Psoas muscle (tissue), 8 donors: Measurements from ENCODE around the gene DNAH6. TPM values are rescaled to one million over a fixed set of nuclear protein-coding genes. Genes with fewer than 3 reads are reported as not detected.

Experiments
- ATAC-seq, 4 donors: fragments of 200-7000 bp; cut with Tn5 transposase; one replicate each; pipeline ENCODE4 v1.9.1; 2020; ENCODE audit warnings: moderate library complexity in 3 of 4, mild to moderate bottlenecking in 2 of 4
- DNase-seq, 2 donors: peaks; one replicate each; pipeline ENCODE4 v3.0.0-alpha.2; 2020
- H3K27ac ChIP-seq: fragments of 200-600 bp; one replicate; pipeline ENCODE4 v1.8.0; 2022
- H3K27me3 ChIP-seq, 3 donors: fragments of 200-600 bp in 1 of 3; one replicate each; pipeline versions ENCODE4 v1.6.1 to v1.8.0; 2013 to 2022; ENCODE audit warnings: low read length in 2 of 3, mild to moderate bottlenecking in 2 of 3, moderate library complexity in 1 of 3; ENCODE audit not compliant: insufficient read depth in 3 of 3
- H3K36me3 ChIP-seq, 2 donors: fragments of 200-600 bp in 1 of 2; one replicate each; pipeline versions ENCODE4 v1.6.1 to v1.8.0; 2013 to 2022; ENCODE audit warnings: low read depth in 1 of 2, mild to moderate bottlenecking in 1 of 2, moderate library complexity in 1 of 2; ENCODE audit not compliant: insufficient read depth in 1 of 2
- H3K4me1 ChIP-seq: fragments of 200-600 bp; one replicate; pipeline ENCODE4 v1.8.0; 2022
- H3K4me3 ChIP-seq: fragments of 200-600 bp; one replicate; pipeline ENCODE4 v1.8.0; 2022; ENCODE audit warnings: mild to moderate bottlenecking
- H3K9me3 ChIP-seq: fragments of 200-600 bp; one replicate; pipeline ENCODE4 v1.8.0; 2022
- WGBS, 3 donors: extraction: QIAGEN DNeasy Blood & Tissue Kit; methylation state at CpG; one replicate each; pipeline versions ENCODE4 v1.1.6 to v1.1.7; 2013; 5-methylcytosine and 5-hydroxymethylcytosine counted together
- intact Hi-C, 2 donors: fragments of 100-400 bp; cut with DNase I; formaldehyde crosslinking; loops; one replicate each; pipeline versions ENCODE4 v1.11.0 to v1.14.2; 2022
- polyA plus RNA-seq, 3 donors: library from polyadenylated mRNA; stranded (reverse); fragments of 200-250 nt; gene quantifications; one replicate each; pipeline ENCODE4 v1.2.3, GENCODE V29; 2013
- total RNA-seq, 4 donors: library from RNA; stranded (reverse); fragmentation: NEBNext Ultra II Directional in 2 of 4; extraction: Animal tissue kit (Norgen Biotek cat#: 25700) in 2 of 4; gene quantifications; one replicate each; pipeline versions ENCODE4 v1.2.1 to v1.2.4, GENCODE V29; 2021 to 2023
- TF ChIP-seq, protein P1 (sequence below): fragments of 200-600 bp; IDR thresholded peaks from one replicate; pipeline ENCODE4 v1.8.0; 2022; ENCODE audit warnings: antibody characterized with exemption
- donor health status: healthy with polysubstance abuse.
- donor health status: DM: no; HTN: no; CAD: no; lungs with moderate emphysema.
- donor health status: Bipolar disorder and iron deficiency.
- donor health status: healthy.
- donor health status: DM: yes; HTN: yes; CAD: no.
- donor health status: DM: no; HTN: no; CAD: no.
- donor health status: DM: no; HTN: no; CAD: no.
- donor health status: DM: yes; HTN: yes; CAD: no.

DNAH6 gene
- total and polyA plus RNA-seq, 7 donors, result 0.01 to 0.09 (median 0.07) TPM; not detected in 3

DNA sequence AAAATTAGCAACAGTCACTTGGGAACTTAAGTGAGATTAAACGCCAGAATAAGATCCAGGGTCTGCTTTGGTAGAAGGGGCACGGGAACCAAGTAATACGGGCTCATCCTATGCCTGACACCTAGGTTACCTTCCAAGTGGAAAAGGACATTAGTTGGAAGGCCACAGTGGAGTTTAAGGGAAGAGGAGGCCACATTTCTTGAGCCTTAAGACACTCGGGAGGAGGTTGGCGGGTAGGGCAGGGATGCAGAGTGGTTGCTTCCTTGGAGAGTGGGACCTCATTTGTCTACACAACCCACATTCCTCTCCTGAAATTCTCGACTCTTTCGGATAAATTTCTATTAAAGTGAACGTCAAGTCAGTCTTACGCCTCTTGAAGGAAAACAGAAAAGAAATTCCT is 510 bp upstream of the DNAH6 start:
- Histone ChIP-seq H3K9me3 (no peaks in the 10 kb centered on the region), H3K36me3 (no peaks in the 10 kb centered on the region), H3K4me3 (peak overlapping the region; percentile 63), H3K4me1 (no peaks in the 10 kb centered on the region), H3K27me3 (peaks cover 0 to 5% (median 0%) of the 10 kb centered on the region in 3 donors), H3K27ac (no peak overlapping the region)
- WGBS, 3 donors, result 56 to 59% (median 57%) methylated on average over 9 of the region's 9 CpGs
- ATAC-seq (peak in 2 of 4 donors; percentile 8 to 10), DNase-seq (no peak)
- TF ChIP-seq, protein P1, sequence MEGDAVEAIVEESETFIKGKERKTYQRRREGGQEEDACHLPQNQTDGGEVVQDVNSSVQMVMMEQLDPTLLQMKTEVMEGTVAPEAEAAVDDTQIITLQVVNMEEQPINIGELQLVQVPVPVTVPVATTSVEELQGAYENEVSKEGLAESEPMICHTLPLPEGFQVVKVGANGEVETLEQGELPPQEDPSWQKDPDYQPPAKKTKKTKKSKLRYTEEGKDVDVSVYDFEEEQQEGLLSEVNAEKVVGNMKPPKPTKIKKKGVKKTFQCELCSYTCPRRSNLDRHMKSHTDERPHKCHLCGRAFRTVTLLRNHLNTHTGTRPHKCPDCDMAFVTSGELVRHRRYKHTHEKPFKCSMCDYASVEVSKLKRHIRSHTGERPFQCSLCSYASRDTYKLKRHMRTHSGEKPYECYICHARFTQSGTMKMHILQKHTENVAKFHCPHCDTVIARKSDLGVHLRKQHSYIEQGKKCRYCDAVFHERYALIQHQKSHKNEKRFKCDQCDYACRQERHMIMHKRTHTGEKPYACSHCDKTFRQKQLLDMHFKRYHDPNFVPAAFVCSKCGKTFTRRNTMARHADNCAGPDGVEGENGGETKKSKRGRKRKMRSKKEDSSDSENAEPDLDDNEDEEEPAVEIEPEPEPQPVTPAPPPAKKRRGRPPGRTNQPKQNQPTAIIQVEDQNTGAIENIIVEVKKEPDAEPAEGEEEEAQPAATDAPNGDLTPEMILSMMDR, result no peak
- intact Hi-C loops, result no loop called here

DNA sequence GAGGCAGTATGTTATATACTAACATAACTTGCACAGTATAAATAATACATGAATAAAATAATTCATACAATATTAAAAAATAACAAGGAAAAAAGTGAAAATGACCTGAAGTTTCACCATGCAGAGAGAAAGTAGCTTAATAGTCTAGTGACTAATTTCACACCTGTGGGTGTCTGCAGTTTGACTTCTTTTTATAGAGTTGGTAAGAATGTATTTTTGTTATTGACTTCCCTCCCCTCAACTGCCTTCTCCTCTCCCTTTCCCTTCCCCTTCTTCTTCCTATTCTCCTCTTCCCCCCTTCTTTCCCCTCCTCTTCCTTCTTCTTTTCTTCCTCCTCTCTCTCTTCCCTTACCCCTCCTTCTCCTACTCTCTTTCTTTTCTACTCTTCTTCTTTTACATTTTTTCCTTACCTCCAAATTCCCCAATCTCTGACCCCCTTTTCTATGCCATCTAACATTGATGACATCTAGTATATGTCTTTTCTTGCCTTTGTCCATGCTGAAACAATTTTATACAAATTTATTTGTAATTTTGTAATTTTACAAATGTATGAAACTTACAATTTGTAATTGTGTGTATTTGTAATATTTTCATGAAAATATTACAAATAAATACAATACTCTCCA is 3.1 kb downstream of the DNAH6 start:
- Histone ChIP-seq H3K27ac (no peak overlapping the region), H3K9me3 (peaks cover 10% of the 10 kb centered on the region), H3K36me3 (no peaks in the 10 kb centered on the region), H3K4me3 (no peak overlapping the region), H3K27me3 (peaks cover 0 to 5% (median 0%) of the 10 kb centered on the region in 3 donors), H3K4me1 (no peaks in the 10 kb centered on the region)
- DNase-seq (no peak), ATAC-seq (no peak)
- intact Hi-C loops, result no loop called here
- TF ChIP-seq, protein P1, result no peak

DNA sequence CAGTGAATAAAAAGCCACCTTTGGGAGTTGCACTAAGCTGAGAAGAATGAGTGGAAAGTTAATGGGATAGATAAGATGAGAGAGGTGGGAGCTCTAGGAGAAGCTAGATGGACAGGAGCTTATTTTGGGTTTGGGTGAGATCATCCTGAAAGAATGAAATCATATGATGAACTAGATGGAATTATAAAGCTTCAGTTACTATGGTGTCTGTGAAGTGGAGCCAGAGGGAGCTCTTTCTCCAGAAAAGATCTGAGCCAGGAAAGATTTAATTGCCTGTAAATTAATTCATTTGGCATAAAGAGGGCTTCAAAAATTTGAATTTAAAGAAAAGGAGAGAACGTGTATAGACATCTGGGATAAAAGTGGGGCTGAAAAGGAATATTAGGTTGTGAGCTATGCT is 10.3 kb downstream of the DNAH6 start:
- intact Hi-C loops, result no loop called here
- no peaks in the 10 kb centered on the region for H3K27me3 ChIP-seq
- no peak for ATAC-seq
- H3K4me3 ChIP-seq, result no peak overlapping the region
- 39 to 54% (median 45%) methylated on average over 1 of the region's 1 CpG for WGBS, 3 donors
- no peaks in the 10 kb centered on the region for H3K4me1 ChIP-seq
- peaks cover 6% of the 10 kb centered on the region for H3K9me3 ChIP-seq
- no peak for DNase-seq
- TF ChIP-seq, protein P1, result no peak
- no peak overlapping the region for H3K27ac ChIP-seq
- no peaks in the 10 kb centered on the region for H3K36me3 ChIP-seq

DNA sequence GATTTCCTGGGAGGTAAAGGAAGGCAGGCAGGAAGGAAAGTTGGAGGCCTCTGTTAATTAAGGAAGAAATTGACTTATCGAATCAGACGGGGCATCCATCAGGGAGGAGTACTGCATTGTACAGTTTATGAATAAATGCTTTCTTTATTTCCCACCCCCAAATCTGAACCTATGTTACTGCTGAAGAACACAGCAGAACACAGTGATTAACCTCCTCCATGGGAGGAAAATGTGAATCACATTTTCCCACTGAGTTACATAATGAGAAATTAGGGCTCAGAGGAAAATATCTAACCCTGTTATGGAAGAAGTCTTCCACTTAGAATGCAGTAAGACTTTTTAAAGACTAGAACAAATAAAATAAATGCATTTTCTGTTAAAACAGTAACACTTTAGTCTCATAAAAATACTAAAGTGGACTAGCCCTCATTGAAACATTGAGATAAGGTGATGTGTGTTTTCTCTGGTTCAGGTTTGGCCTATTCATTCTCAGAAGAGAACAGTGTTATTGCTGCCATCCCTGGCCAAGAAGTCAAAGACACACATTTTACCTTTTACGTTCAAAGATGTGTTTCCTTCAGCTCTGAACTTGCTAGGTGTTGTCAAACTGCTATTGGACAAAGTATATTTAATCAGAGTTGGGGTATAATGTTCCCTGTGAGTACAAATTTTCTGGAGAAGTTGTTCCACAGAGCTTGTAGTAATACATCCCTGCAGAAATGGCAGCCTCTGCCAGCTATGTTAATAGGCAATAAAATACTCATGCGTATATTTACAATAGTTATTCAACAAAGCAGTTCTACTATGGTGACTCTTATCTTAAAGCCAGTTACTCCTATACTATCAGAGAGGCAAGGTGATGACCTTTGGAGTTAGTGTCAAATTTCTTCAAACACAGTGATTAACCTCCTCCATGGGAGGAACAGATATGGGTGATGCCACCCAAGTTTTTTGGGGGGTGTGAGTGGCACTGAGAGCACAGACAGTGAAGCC is 11.1 kb downstream of the DNAH6 start:
- H3K4me1 ChIP-seq, result no peaks in the 10 kb centered on the region
- DNase-seq, result no peak
- ATAC-seq, result no peak
- no peaks in the 10 kb centered on the region for H3K36me3 ChIP-seq
- peaks cover 4% of the 10 kb centered on the region for H3K9me3 ChIP-seq
- intact Hi-C loops, result no loop called here
- no peaks in the 10 kb centered on the region for H3K27me3 ChIP-seq
- 64 to 69% (median 65%) methylated on average over 4 of the region's 4 CpGs for WGBS, 3 donors
- no peak overlapping the region for H3K27ac ChIP-seq
- H3K4me3 ChIP-seq, result no peak overlapping the region
- TF ChIP-seq, protein P1, result no peak
